SK-N-SH (cell line): ENCODE measurements around the gene NR5A1. TPM values are rescaled to one million over a fixed set of nuclear protein-coding genes. Genes with fewer than 3 reads are reported as not detected.

Source experiments
- CTCF ChIA-PET: fragments of 300-600, 350-600 bp; formaldehyde crosslinking; extraction: SDS; loops from one replicate; lab custom pipeline; 2021; lab: Yijun Ruan, JAX
- POLR2A ChIA-PET: fragments of 350-600 bp; sonication (Branson Sonifier 250); formaldehyde crosslinking; extraction: SDS; loops from one replicate; lab custom pipeline; 2020; ENCODE audit warnings: antibody characterized with exemption, inconsistent platforms; lab: Yijun Ruan, JAX
- DNase-seq: peaks from one replicate; pipeline ENCODE4 v3.0.0; 2012
- H2AFZ ChIP-seq: fragments of 200-600 bp; sonication (generic); 2 replicates; pipeline ENCODE4 v1.8.1; 2016; ENCODE audit warnings: antibody characterized with exemption, mild to moderate bottlenecking, low read depth
- H3F3A ChIP-seq: fragments of 200-600 bp; sonication (generic); replicated peaks from 2 replicates; pipeline ENCODE3; 2016; ENCODE audit warnings: antibody characterized with exemption, mild to moderate bottlenecking; ENCODE audit not compliant: insufficient read depth
- H3K27ac ChIP-seq, 2 experiments: fragments of 200-500 bp in 1 of 2; fragments of 200-600 bp in 1 of 2; sonication (Bioruptor generic) in 1 of 2; sonication (generic), shearing (Covaris generic) in 1 of 2; 2 replicates each; pipeline versions ENCODE4 v1.5.1 to v1.6.1; 2014 to 2016; ENCODE audit warnings: low read depth in 2 of 2, inconsistent platforms in 1 of 2, low read length in 1 of 2, mild to moderate bottlenecking in 1 of 2, mixed read lengths in 1 of 2
- H3K27me3 ChIP-seq: fragments of 200-600 bp; sonication (generic), shearing (Covaris generic); 2 replicates; pipeline ENCODE4 v1.6.1; 2016; ENCODE audit warnings: mixed run types; ENCODE audit not compliant: insufficient read depth
- H3K36me3 ChIP-seq, 2 experiments: fragments of 200-500 bp in 1 of 2; fragments of 200-600 bp in 1 of 2; sonication (Bioruptor generic) in 1 of 2; sonication (generic) in 1 of 2; replicated peaks in 1 of 2; 2 replicates each; pipeline versions ENCODE3 to v1.5.1; 2014 to 2016; ENCODE audit warnings: low read length in 1 of 2, mild to moderate bottlenecking in 1 of 2; ENCODE audit not compliant: insufficient read depth in 2 of 2, control insufficient read depth in 1 of 2
- H3K4me1 ChIP-seq, 2 experiments: fragments of 200-500 bp in 1 of 2; fragments of 200-600 bp in 1 of 2; sonication (Bioruptor generic) in 1 of 2; sonication (generic), shearing (Covaris generic) in 1 of 2; 2 replicates each; pipeline versions ENCODE4 v1.5.1 to v1.6.1; 2014 to 2016; ENCODE audit warnings: low read depth in 1 of 2, low read length in 1 of 2, mixed run types in 1 of 2; ENCODE audit not compliant: insufficient read depth in 2 of 2, control insufficient read depth in 1 of 2
- H3K4me2 ChIP-seq: fragments of 200-600 bp; sonication (generic), shearing (Covaris generic); 2 replicates; pipeline ENCODE4 v1.6.1; 2017; ENCODE audit warnings: mixed run types
- H3K4me3 ChIP-seq, 2 experiments: fragments of 200-500 bp in 1 of 2; fragments of 200-600 bp in 1 of 2; sonication (Bioruptor generic) in 1 of 2; sonication (generic), shearing (Covaris generic) in 1 of 2; 2 replicates each; pipeline versions ENCODE4 v1.5.1 to v1.8.1; 2014 to 2016; ENCODE audit warnings: low read depth in 2 of 2, inconsistent platforms in 1 of 2, low read length in 1 of 2, mild to moderate bottlenecking in 1 of 2, mixed read lengths in 1 of 2, moderate library complexity in 1 of 2
- H3K79me2 ChIP-seq: fragments of 200-600 bp; sonication (generic); 2 replicates; pipeline ENCODE4 v1.8.1; 2017; ENCODE audit warnings: mild to moderate bottlenecking; ENCODE audit not compliant: insufficient read depth
- H3K9ac ChIP-seq: fragments of 200-600 bp; sonication (generic); 2 replicates; pipeline ENCODE4 v1.6.1; 2017; ENCODE audit warnings: mixed run types
- H3K9me2 ChIP-seq: fragments of 200-600 bp; sonication (generic); 2 replicates; pipeline ENCODE4 v1.6.1; 2017; ENCODE audit warnings: mixed run types
- H3K9me3 ChIP-seq: fragments of 200-600 bp; sonication (generic); 2 replicates; pipeline ENCODE4 v1.6.1; 2017; ENCODE audit warnings: mixed run types, mild to moderate bottlenecking, moderate library complexity
- H4K20me1 ChIP-seq: fragments of 200-600 bp; sonication (generic); 2 replicates; pipeline ENCODE4 v1.6.1; 2017; ENCODE audit warnings: mild to moderate bottlenecking, mixed run types; ENCODE audit not compliant: insufficient read depth
- EP300 ChIP-seq, 2 experiments: IDR thresholded peaks; 2 replicates each; pipeline versions ENCODE4 v1.4.0 to v1.6.1; 2012; ENCODE audit warnings: borderline replicate concordance in 1 of 2, low read depth in 1 of 2, low read length in 1 of 2
- EZH2phosphoT487 ChIP-seq: fragments of 200-600 bp; sonication (generic); IDR thresholded peaks from 2 replicates; pipeline ENCODE4 v1.6.1; 2017; ENCODE audit warnings: low read depth, mixed run types, mild to moderate bottlenecking, antibody characterized with exemption, moderate library complexity, borderline replicate concordance
- FOSL2 ChIP-seq: IDR thresholded peaks from 2 replicates; pipeline ENCODE4 v1.4.0; 2012; ENCODE audit warnings: low read depth, mild to moderate bottlenecking, moderate library complexity, borderline replicate concordance
- GABPA ChIP-seq: IDR thresholded peaks from 2 replicates; pipeline ENCODE4 v1.4.0; 2012; ENCODE audit warnings: low read depth, mild to moderate bottlenecking
- IRF3 ChIP-seq: fragments of 150-350 bp; IDR thresholded peaks from 2 replicates; pipeline ENCODE4 v1.6.1; 2016; ENCODE audit warnings: mild to moderate bottlenecking, low read depth, low read length
- MAX ChIP-seq: IDR thresholded peaks from 2 replicates; pipeline ENCODE4 v1.4.0; 2012; ENCODE audit warnings: low read depth
- MEF2A ChIP-seq: IDR thresholded peaks from 2 replicates; pipeline ENCODE4 v1.4.0; 2012; ENCODE audit warnings: low read depth, borderline replicate concordance
- MXI1 ChIP-seq: IDR thresholded peaks from 2 replicates; pipeline ENCODE4 v1.6.1; 2012; ENCODE audit warnings: mild to moderate bottlenecking, low read depth, low read length, improper control_type of control experiment
- PBX3 ChIP-seq: IDR thresholded peaks from 2 replicates; pipeline ENCODE4; 2012
- RAD21 ChIP-seq: IDR thresholded peaks from 2 replicates; pipeline ENCODE4 v1.6.1; 2012; ENCODE audit warnings: mild to moderate bottlenecking, low read length
- SMC3 ChIP-seq: IDR thresholded peaks from 2 replicates; pipeline ENCODE4 v1.6.1; 2012; ENCODE audit warnings: low read depth, low read length, improper control_type of control experiment
- TCF12 ChIP-seq: IDR thresholded peaks from 2 replicates; pipeline ENCODE4 v1.4.0; 2012
- USF1 ChIP-seq: IDR thresholded peaks from 2 replicates; pipeline ENCODE4 v1.4.0; 2012; ENCODE audit warnings: low read depth, borderline replicate concordance
- WGBS: methylation state at CpG from one replicate; pipeline ENCODE4 v1.1.6; 2017; ENCODE audit warnings: low lambda C conversion rate; 5-methylcytosine and 5-hydroxymethylcytosine counted together
- polyA plus RNA-seq, 3 experiments: library from polyadenylated mRNA; depleted of rRNA; stranded (reverse); fragments of >200 nt; gene quantifications; 2 replicates each; pipeline ENCODE4 v1.2.3, GENCODE V29; 2012

Gene NR5A1
- polyA plus RNA-seq, 1 of the 3 experiments (the other 2 are of a cell fraction), result not detected

- no peak for TF ChIP-seq SMC3
- TF ChIP-seq GABPA, result no peak
- no peak for TF ChIP-seq EP300 (IDR thresholded peaks at IDR 0.05; ENCODE audit: borderline replicate concordance in 1 of 2, low read depth in 1 of 2, low read length in 1 of 2)
- TF ChIP-seq FOSL2, result no peak
- no peak for TF ChIP-seq IRF3
- no peak for TF ChIP-seq USF1
- TF ChIP-seq EZH2phosphoT487, result no peak
- no peak for TF ChIP-seq RAD21
- no peak for TF ChIP-seq PBX3
- no peak for TF ChIP-seq MEF2A
- TF ChIP-seq, all 33 proteins: peak for 0
Measured at GRCh38 chr9:124488641-124489210, 18.5 kb downstream of the NR5A1 start (continued).

GRCh38 chr9:124487260-124488182, 19.7 kb downstream of the NR5A1 start:
- TF ChIP-seq MAX (no peak), TCF12 (no peak), MXI1 (no peak)
- TF ChIP-seq, all 33 proteins: peak for 0
- Histone ChIP-seq H3K9me3 (no peaks in the 10 kb centered on the region), H3K79me2 (no peaks in the 10 kb centered on the region), H3K4me2 (no peak overlapping the region), H4K20me1 (no peaks in the 10 kb centered on the region), H3K4me1 (no peaks in the 10 kb centered on the region; a peak in 1 of 4 replicates), H3K27me3 (no peaks in the 10 kb centered on the region; the same call in 1 of the 2 replicates), H3K27ac (no peak overlapping the region), H3K36me3 (no peaks in the 10 kb centered on the region), H3K9ac (no peak overlapping the region), H3K4me3 (no peak overlapping the region), H2AFZ (no peak overlapping the region), H3F3A (no peaks in the 10 kb centered on the region), H3K9me2 (no peaks in the 10 kb centered on the region)
- POLR2A ChIA-PET, result interaction anchor here (1.2 kb wide), 1 partner anchor 25 kb away, joined by 3 read pairs; no protein-coding TSS in a partner anchor
- no peak for DNase-seq
- CTCF ChIA-PET, result interaction anchor here (0.8 to 1.1 kb wide), 3 partner anchors 64 to 95 kb away, joined by 3 read pairs; no protein-coding TSS in a partner anchor
- 83% methylated on average over 28 of the region's 40 CpGs for WGBS
